Neural cell (in vitro differentiated cells): ENCODE measurements around the gene LAMTOR3. TPM values are rescaled to one million over a fixed set of nuclear protein-coding genes. Genes with fewer than 3 reads are reported as not detected.

ENCODE experiments used
- H2AFZ ChIP-seq: fragments of 200-600, 300-800 bp; sonication (generic), shearing (Covaris generic); 2 replicates; pipeline ENCODE4 v1.6.0; 2014; ENCODE audit warnings: low read depth, mild to moderate bottlenecking, antibody characterized with exemption, low read length, moderate library complexity
- H3F3A ChIP-seq: fragments of 200-600 bp; shearing (Covaris generic); 2 replicates; pipeline ENCODE4 v1.6.1; 2016; ENCODE audit warnings: mild to moderate bottlenecking, moderate library complexity, mixed read lengths, antibody characterized with exemption, low read length; ENCODE audit not compliant: insufficient read depth, poor library complexity, severe bottlenecking
- H3K27ac ChIP-seq: fragments of 200-600, 300-800 bp; sonication (generic), shearing (Covaris generic); 2 replicates; pipeline ENCODE4 v1.5.1; 2014; ENCODE audit warnings: mild to moderate bottlenecking, low read length, moderate library complexity
- H3K27me3 ChIP-seq: fragments of 300-800, 200-600 bp; sonication (generic), shearing (Covaris generic); 2 replicates; pipeline ENCODE4 v1.6.0; 2014; ENCODE audit warnings: mild to moderate bottlenecking, low read depth, low read length, moderate library complexity; ENCODE audit not compliant: insufficient read depth
- H3K36me3 ChIP-seq: fragments of 300-800, 200-600 bp; sonication (generic), shearing (Covaris generic); 2 replicates; pipeline ENCODE4 v1.5.1; 2014; ENCODE audit warnings: mild to moderate bottlenecking, antibody characterized with exemption, low read length, moderate library complexity; ENCODE audit not compliant: insufficient read depth
- H3K4me2 ChIP-seq: fragments of 300-800, 200-600 bp; sonication (generic), shearing (Covaris generic); 2 replicates; pipeline ENCODE4 v1.6.0; 2014; ENCODE audit warnings: mild to moderate bottlenecking, low read length
- H3K4me3 ChIP-seq: fragments of 300-800, 200-600 bp; sonication (generic), shearing (Covaris generic); 2 replicates; pipeline ENCODE4 v1.5.1; 2014; ENCODE audit warnings: mild to moderate bottlenecking, low read length, moderate library complexity
- H3K79me2 ChIP-seq: fragments of 200-600 bp; shearing (Covaris generic); replicated peaks from 2 replicates; pipeline ENCODE4 v1.6.0; 2014; ENCODE audit warnings: mild to moderate bottlenecking, low read length, moderate library complexity; ENCODE audit not compliant: insufficient read depth
- H3K9ac ChIP-seq: fragments of 300-800, 200-600 bp; sonication (generic), shearing (Covaris generic); 2 replicates; pipeline ENCODE4 v1.6.1; 2016; ENCODE audit warnings: mild to moderate bottlenecking, low read length, mixed read lengths
- H3K9me2 ChIP-seq: fragments of 200-600 bp; shearing (Covaris generic); 2 replicates; pipeline ENCODE4 v1.6.1; 2016; ENCODE audit warnings: mild to moderate bottlenecking, low read length, mixed read lengths; ENCODE audit not compliant: insufficient read depth
- H3K9me3 ChIP-seq: fragments of 200-600, 300-800 bp; sonication (generic), shearing (Covaris generic); 2 replicates; pipeline ENCODE4 v1.6.1; 2016; ENCODE audit warnings: mild to moderate bottlenecking, mixed run types, low read length, moderate library complexity, mixed read lengths
- H4K20me1 ChIP-seq: fragments of 200-600 bp; shearing (Covaris generic); 2 replicates; pipeline ENCODE4 v1.6.1; 2016; ENCODE audit warnings: mild to moderate bottlenecking, mixed run types; ENCODE audit not compliant: insufficient read depth
- CTCF ChIP-seq: fragments of 450-650 bp; IDR thresholded peaks from 2 replicates; pipeline ENCODE4 v1.5.1; 2014; ENCODE audit warnings: antibody characterized with exemption, mild to moderate bottlenecking, moderate library complexity; ENCODE audit not compliant: poor library complexity, severe bottlenecking
- EP300 ChIP-seq: fragments of 450-650 bp; conservative IDR thresholded peaks from 2 replicates; pipeline ENCODE4 v1.6.1; 2014; ENCODE audit warnings: antibody characterized with exemption, mild to moderate bottlenecking, moderate library complexity; ENCODE audit not compliant: poor library complexity, severe bottlenecking
- EZH2 ChIP-seq: fragments of 200-600, 300-800 bp; shearing (Covaris generic), sonication (generic); IDR thresholded peaks from 2 replicates; pipeline ENCODE4 v1.6.1; 2014; ENCODE audit warnings: antibody characterized with exemption, low read length, borderline replicate concordance, mild to moderate bottlenecking; ENCODE audit not compliant: insufficient read depth, poor library complexity, severe bottlenecking
- MXI1 ChIP-seq: fragments of 450-650 bp; conservative IDR thresholded peaks from 2 replicates; pipeline ENCODE4 v1.6.1; 2014; ENCODE audit warnings: antibody characterized with exemption, mild to moderate bottlenecking; ENCODE audit not compliant: poor library complexity, severe bottlenecking
- POLR2AphosphoS5 ChIP-seq: IDR thresholded peaks from 2 replicates; pipeline ENCODE4 v1.6.1; 2012
- RAD21 ChIP-seq: fragments of 450-650 bp; conservative IDR thresholded peaks from 2 replicates; pipeline ENCODE4 v1.6.1; 2014; ENCODE audit warnings: antibody characterized with exemption, mild to moderate bottlenecking, moderate library complexity
- REST ChIP-seq: IDR thresholded peaks from 2 replicates; pipeline ENCODE4 v1.6.1; 2012; ENCODE audit warnings: borderline replicate concordance
- SMC3 ChIP-seq: fragments of 450-650 bp; conservative IDR thresholded peaks from 2 replicates; pipeline ENCODE4 v1.6.1; 2014; ENCODE audit warnings: antibody characterized with exemption, mild to moderate bottlenecking, moderate library complexity; ENCODE audit not compliant: poor library complexity
- TAF1 ChIP-seq: IDR thresholded peaks from 2 replicates; pipeline ENCODE4 v1.6.1; 2012; ENCODE audit warnings: low read depth
- polyA minus RNA-seq: library from RNA; depleted of rRNA, polyadenylated mRNA; stranded (reverse); fragments of >200 nt; gene quantifications from 2 replicates; pipeline ENCODE4 v1.2.3, GENCODE V29; 2014
- polyA plus RNA-seq: library from polyadenylated mRNA; depleted of rRNA; stranded (reverse); fragments of >200 nt; gene quantifications from 2 replicates; pipeline ENCODE4 v1.2.3, GENCODE V29; 2014

The LAMTOR3 gene
- polyA plus RNA-seq (172 and 203 TPM in 2 replicates), polyA minus RNA-seq (130 and 165 TPM in 2 replicates)

DNA sequence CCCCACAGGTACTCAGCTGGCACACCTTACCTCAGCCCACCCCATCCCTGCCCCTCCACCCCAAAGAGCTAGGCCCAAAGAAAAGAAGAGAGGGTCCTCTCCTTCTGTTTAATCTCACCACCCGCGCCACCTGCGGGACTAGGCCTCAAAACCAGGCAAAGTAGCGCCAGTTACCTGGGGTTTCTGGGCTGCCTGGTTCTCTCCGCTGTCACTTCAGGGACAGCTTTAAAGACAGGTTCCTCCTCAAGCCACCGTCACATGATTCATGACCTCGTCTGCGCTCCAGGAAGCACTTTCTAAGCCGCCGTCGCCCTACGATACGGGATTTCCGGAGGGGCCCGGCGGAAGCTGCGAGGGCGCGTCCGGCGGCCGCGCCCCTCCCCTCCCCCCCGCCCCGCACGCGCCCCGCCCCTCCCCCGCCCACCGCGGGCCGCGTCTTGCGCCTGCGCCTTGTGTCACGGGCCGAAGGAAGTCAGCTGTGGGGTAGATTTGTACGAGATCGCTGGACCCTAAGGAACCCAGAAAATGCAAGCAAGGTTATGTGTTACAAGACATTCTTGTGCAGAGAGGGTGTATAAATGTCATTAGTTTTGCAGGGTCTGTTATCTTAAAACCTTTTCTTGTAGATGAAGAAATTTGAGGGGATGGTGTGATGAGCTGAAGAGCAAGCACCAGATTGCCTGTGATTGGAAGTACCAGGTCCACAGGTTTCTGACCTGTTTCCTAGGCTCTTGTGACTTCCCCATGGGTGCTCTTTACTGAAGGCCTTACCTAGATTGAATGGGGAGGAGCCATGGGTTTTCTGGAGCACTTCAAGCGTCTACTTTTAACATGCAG lies at the start of gene LAMTOR3:
TSS of gene LAMTOR3 (minus strand) at position 267 of the 837 bp plus-strand sequence. CDS start 464 bp downstream, outside the sequence.
- Histone ChIP-seq H4K20me1 (no peaks in the 10 kb centered on the region), H2AFZ (peak within 1 kb of the TSS; percentile 70), H3K79me2 (peaks cover 43% of the 10 kb centered on the region), H3K9me2 (no peaks in the 10 kb centered on the region), H3K9ac (peak within 1 kb of the TSS; percentile 83), H3K36me3 (no peaks in the 10 kb centered on the region), H3K4me3 (peak within 1 kb of the TSS; percentile 84), H3K9me3 (no peaks in the 10 kb centered on the region), H3K27ac (peak within 1 kb of the TSS; percentile 83), H3K4me2 (peak within 1 kb of the TSS; percentile 99), H3F3A (no peaks in the 10 kb centered on the region), H3K27me3 (no peaks in the 10 kb centered on the region)
- TF ChIP-seq CTCF (no peak), MXI1 (peak; percentile 66), TAF1 (no peak), REST (peak; percentile 34), POLR2AphosphoS5 (peak; percentile 87), EP300 (peak; percentile 63), SMC3 (no peak), RAD21 (no peak), EZH2 (no peak)

DNA sequence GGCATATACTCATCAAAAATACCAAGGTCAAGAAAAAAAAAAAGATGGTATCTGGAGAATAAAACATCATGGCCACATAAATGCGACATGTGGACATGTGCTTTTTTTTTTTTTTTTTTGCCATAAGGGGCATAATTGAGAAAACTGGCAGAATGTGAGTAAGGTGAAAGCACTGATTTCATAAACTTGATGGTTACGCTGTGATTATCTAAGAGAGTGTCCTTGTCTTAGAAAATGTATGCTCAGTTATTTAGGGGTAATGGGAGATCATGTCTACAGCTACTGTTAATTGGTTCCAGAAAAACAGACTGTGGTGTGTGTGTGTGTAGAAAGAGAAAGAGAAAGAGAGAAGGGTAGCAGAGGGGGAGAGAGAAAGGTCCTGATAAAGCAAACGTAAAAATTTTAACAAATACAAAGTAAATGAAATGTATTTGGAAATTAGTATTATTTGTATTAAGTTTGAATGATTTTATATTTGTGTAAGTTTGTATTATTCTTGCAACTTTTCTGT lies 44.1 kb upstream of the LAMTOR3 start:
- no peaks in the 10 kb centered on the region for H3K36me3 ChIP-seq
- no peak for TF ChIP-seq EP300
- no peak for TF ChIP-seq REST
- no peak for TF ChIP-seq TAF1
- TF ChIP-seq POLR2AphosphoS5, result no peak
- no peak for TF ChIP-seq MXI1
- TF ChIP-seq EZH2, result no peak
- no peak overlapping the region for H3K4me2 ChIP-seq
- peaks cover 35% of the 10 kb centered on the region for H3K79me2 ChIP-seq
- no peak overlapping the region for H3K27ac ChIP-seq
- no peak overlapping the region for H2AFZ ChIP-seq
- H3K4me3 ChIP-seq, result no peak overlapping the region
- no peaks in the 10 kb centered on the region for H3F3A ChIP-seq
- H3K27me3 ChIP-seq, result no peaks in the 10 kb centered on the region
- H3K9me3 ChIP-seq, result no peaks in the 10 kb centered on the region
- no peaks in the 10 kb centered on the region for H4K20me1 ChIP-seq
- no peaks in the 10 kb centered on the region for H3K9me2 ChIP-seq
- no peak overlapping the region for H3K9ac ChIP-seq
